Activated CD4-positive, alpha-beta T cell treated with anti-CD3 and anti-CD28 coated beads for 48 hours (primary cell): ENCODE data around the gene SBK3.
"Not testable (repeated sequence)": the region's sequence is repeated elsewhere in the genome, so short reads cannot be mapped to it uniquely, and the experiment has no call there.

Source experiments
- DNase-seq: peaks from one replicate; pipeline ENCODE4 v3.0.0-alpha.2; 2020

The SBK3 gene

DNA sequence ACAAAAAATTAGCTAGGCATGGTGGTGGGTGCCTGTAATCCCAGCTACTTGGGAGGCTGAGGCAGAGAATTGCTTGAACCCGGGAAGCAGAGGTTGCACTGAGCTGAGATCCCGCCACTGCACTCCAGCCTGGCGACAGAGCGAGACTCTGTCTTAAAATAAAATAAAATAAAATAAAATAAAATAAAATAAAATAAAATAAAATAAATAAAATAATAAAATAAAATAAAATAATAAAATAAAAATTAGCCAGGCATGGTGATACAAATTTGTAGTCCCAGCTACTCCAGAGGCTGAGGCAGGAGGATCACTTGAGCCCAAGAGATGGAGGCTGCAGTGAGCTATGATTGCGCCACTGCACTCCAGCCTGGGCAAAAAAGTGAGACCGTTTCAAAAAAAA, 28.6 kb upstream of the SBK3 start:
- not testable (repeated sequence) for DNase-seq

- DNase-seq: not testable (repeated sequence)
These were observed 24.1 kb upstream of the SBK3 start for GRCh38 chr19:55569477-55569876.

DNA sequence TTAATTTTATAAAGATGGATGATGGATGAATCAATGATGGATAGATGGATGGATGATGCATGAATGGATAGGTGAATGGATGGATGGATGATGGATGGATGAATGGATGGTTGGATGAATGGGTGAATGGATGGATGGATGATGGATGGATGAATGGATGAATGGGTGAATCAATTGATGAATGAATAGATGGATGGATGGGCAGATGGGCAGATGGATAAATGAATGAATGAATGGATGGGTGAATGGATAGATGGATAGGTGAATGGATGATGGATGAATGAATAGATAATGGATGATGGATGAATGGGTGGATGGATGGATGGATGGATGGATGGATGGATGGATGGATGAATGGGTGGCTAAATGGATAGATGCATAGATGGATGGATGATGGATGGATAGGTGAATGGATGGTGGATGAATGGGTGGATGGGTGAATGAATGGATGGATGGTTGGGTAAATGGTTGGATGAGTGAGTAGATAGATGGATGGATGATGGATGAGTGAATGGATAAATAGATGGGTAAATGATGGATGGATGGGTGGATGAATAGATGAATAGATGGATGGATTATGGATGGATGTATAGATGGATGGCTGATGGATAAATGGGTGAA, 22.5 kb upstream of the SBK3 start:
- DNase-seq: no peak

- DNase-seq: no peak
These were observed 21.5 kb upstream of the SBK3 start for GRCh38 chr19:55566823-55567222.

GRCh38 chr19:55563261-55563690, 17.9 kb upstream of the SBK3 start:
- DNase-seq: no peak

DNA sequence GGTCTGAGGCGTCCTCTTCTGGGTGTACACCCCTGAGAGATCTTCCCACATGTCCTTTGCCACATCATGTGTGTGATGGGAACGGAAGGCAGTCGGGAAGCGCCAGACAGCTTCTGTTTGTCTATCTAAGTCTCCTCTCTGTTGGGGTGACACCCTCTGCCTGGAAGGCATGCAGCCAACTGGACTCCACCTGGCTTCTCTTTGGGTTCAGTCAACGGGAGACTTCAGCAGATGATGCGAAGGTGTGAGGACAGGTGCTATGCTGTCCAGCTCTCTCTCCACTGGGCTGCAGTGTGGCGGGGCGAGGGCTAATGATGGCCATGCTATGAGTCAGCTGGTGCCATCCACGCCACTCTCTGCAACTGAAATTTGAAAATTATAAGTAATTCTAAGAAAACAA, 14.3 kb upstream of the SBK3 start:
- no peak for DNase-seq

DNA sequence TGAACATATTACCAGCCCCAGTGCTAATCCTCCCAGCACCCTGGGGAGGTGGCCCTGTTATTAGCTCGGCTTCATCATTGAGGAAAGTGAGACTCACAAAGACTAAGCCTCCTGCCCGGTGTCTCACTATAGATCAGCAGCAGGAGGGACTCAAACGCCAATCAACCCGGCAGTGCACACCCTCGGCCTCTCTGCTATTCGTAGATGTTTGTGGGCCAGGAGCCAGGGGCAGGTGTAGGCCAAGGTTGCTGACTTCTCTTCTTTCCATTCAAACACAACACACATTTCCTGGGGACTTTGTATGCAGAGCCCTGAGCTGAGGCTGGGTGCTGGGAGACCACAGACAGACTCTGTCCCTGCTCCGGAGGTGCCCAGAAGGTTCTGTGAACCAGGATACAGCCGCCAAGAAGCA, 9.4 kb upstream of the SBK3 start:
- no peak for DNase-seq

DNA sequence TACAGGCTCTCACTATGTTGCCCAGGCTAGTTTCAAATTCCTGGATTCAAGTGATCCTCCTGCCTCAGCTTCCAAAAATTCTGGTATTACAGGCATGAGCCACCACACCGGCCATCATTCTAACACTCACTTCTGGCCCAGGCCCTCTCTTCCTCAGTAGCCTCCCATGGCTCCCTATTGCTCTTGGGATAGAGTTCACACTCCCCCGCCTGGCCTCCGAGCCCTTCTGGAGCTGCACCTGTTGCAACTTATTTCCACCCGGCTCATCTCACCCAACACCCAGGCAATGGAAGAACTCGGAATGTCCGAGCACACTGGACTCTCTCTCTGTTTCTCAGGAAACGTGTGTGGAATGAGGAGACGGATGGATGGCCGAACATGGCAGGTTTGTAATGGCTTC, 9.0 kb upstream of the SBK3 start:
- DNase-seq: no peak

DNA sequence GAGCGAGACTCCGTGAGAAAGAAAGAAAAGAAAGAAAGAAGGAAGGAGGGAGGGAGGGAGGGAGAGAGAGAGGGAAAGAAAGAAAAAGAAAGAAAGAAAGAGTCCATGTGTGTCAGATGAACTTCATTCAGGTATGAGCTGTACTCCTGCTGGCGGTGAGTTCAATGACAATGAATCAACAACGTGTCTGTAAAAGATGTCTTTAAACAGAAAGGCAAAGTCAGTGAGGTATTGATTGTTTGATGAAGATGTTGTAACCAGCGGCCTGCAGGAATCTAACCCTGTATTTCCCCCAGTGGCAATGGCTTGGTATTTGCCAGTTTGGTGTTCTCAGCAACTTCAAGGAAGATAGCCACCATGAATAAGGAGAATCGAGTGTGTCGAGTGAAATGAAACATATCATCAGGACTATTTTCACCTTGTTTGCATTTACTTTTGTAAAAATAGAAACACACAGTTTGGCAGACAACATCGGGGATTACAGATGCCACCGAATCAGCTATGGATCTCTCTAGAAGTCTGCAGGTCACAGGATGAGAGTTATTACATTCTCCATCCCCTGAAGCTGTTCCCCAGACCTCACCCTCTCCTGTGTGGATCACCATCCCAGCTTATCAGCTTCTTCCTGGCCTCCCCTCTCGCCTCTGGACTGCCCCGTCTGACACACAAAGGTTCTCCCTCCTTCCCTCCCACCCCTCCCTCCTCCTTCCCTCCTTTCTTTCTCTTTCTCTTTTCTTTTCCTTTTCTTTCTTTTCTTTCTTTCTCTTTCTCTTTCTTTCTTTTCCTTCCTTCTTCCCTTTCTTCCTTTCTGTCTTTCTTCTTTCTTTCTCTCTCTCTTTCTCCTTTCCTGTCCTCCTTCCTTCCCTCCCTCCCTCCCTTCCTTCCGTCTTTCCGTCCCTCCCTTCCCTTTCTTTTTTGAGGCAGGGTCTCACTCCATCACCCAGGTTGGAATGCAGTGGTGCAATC, 8.2 kb upstream of the SBK3 start:
- no peak for DNase-seq

- no peak for DNase-seq
These were observed 7.3 kb upstream of the SBK3 start for GRCh38 chr19:55552620-55553019.

GRCh38 chr19:55552206-55552605, 6.9 kb upstream of the SBK3 start:
- DNase-seq: no peak

GRCh38 chr19:55550321-55550650, 4.9 kb upstream of the SBK3 start:
- no peak for DNase-seq

DNA sequence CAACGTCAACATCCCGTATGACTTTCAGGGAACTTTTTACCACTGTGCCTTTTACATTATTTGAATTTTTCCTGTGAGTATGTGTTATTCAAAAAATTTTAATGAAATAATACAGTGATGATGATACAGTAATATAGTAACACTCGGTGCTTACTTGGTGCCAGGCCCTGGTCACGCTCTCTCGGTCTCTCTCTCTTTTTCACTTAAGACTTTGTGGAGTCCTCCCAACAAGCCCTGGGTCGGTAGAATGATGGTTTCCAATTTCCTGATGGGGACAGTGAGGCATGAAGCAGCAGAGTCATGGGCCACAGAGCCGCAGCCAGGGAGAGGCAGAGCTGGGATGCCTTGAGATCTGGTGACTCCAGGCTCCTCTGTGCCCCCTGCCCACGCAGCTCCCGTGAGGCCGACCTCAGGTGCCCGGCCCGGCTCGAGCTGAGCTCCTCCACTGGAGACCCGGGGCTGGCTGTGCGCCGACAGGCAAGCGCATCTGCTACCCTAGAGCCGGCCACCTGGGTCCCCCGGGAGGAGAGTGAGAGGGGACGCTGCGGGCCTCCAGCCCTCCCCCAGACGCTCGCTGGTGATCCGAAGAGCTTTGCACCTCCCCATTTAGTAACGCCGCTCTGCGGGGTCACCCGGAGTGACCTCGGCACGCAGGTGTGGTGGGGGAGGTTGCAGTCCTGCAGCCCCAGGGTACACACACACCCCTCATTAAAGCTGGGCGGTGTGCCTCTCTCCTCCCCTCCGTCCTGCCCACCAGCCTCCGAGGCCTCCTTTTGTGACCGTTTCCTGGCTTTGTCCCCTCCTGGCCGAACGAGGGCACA, 4.4 kb upstream of the SBK3 start:
- DNase-seq: no peak

DNA sequence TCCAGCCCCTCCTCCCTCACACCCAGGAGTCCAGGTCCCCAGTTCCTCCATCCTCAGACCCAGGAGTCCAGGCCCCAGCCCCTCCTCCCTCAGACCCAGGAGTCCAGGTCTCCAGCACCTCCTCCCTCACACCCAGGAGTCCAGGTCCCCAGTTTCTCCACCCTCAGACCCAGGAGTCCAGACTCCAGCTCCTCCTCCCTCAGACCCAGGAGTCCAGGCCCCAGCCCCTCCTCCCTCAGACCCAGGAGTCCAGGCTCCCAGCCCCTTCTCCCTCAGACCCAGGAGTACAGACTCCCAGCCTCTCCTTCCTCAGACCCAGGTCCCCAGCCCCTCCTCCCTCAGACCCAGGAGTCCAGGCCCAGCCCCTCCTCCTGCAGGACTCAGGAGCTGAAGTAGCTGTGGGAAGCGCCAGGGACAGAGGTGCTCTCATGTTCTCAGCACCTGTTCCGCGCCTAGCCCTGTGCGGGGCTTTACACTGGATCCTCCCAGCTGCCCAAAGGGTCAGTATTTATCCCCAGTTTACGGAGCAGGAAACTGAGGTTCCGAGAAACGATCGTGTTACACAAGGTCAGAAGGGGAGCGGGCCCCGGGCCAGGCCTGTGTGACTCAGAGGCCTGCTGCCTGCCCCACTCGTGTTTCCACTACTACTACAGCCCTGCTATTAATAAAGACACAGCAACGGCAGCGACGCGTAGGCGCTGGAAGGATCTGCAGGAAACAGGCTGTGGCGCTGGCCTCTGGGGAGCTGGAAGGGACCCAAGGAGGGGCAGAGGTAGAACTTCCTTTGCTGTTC, 1.7 kb upstream of the SBK3 start:
- peak; percentile 4 for DNase-seq

GRCh38 chr19:55546011-55546410, 668 bp upstream of the SBK3 start:
- no peak for DNase-seq

GRCh38 chr19:55544776-55545439, 435 bp downstream of the SBK3 start:
- DNase-seq: no peak

- no peak for DNase-seq
These were observed 1.3 kb downstream of the SBK3 start for GRCh38 chr19:55544014-55544413.

GRCh38 chr19:55543567-55543966, 1.8 kb downstream of the SBK3 start:
- DNase-seq: no peak

GRCh38 chr19:55542292-55542855, 3.0 kb downstream of the SBK3 start:
- no peak for DNase-seq

- no peak for DNase-seq
These were observed 4.3 kb downstream of the SBK3 start for GRCh38 chr19:55541091-55541490.

DNA sequence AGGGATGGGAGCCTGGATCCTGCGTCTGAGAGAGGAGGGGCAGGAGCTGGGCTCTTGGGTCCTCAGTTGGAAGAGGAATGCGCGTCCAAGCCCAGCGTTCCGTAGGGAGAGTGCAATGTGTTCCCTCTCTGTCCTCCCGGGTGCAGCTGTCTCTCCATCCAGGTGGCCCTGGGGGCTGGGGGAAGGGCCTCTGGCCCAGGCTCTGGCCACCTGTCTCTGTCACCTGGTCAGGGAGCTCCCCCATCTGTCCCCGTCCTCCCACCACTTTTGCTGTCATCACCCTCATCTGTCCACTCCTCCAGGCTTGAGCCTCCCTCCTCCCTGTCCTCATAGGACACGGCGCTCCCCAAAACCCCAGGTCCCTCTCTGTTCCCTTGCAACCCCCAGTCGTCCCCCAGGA, 4.7 kb downstream of the SBK3 start:
- DNase-seq: no peak
